ENCODE measurements around the gene ENOX1.

The ENOX1 gene

DNA sequence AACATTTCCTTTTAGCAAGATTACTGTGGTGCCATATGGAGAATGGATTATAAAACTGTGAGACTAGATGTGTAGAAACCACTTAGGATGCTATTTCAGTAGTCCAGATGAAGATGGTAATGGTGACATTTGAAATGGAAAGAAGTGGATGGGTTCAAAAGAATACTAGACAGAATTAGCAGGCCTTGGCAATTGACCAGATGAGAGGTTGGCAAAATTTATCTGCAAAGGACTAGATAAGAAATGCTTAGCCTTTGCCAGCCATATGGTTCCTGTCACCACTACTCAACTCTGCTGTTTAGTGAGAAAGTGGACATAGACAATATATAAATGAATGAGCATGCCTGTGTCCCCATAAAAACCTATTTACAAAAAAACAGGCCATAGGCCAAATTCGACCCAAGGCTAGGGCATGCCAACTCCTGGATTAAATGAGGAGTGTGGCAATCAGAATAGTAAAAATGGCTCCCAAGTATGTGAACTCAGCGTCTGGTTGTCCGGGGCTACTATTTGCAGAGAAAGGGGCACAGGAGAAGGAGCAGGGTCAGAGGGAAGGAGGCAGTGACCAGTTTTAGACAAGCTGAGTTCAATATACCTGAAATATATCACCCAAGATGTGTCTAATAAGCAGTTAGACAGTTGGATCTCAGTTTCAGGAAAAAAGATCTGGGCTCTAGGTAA, 98.4 kb downstream of the ENOX1 start:
- Histone ChIP-seq H3K9me3 (ENCODE audit: control insufficient read depth, insufficient read depth, low read depth, low read length) (no peaks in the 10 kb centered on the region), H3K4me3 (ENCODE audit: low read depth, low read length) (no peak overlapping the region), H3K27ac (ENCODE audit: extremely low read depth, low read depth, low read length) (no peak overlapping the region), H3K4me1 (ENCODE audit: control insufficient read depth, insufficient read depth, low read length) (no peaks in the 10 kb centered on the region), H3K36me3 (ENCODE audit: control insufficient read depth in 2 of 2, insufficient read depth in 1 of 2, low read length in 2 of 2) (no peaks in the 10 kb centered on the region)
- ChIA-PET CTCF (no interaction called here), POLR2A (no interaction called here)
- no peak for TF ChIP-seq HOXD13 (CRISPR knock-in tag; IDR thresholded peaks at IDR 0.05; ENCODE audit: borderline replicate concordance)
- TF ChIP-seq ZNF274 (IDR thresholded peaks at IDR 0.05; ENCODE audit: low read length), result no peak
- TF ChIP-seq ZNF274 (tag by site-specific recombination; IDR thresholded peaks at IDR 0.05; ENCODE audit: borderline replicate concordance), result no peak
- no peak for TF ChIP-seq ZSCAN23 (tag by site-specific recombination; IDR thresholded peaks at IDR 0.05)
- TF ChIP-seq ZNF114 (tag by site-specific recombination; IDR thresholded peaks at IDR 0.05), result no peak
- no peak for TF ChIP-seq ZBTB48 (tag by site-specific recombination; IDR thresholded peaks at IDR 0.05)
- no peak for TF ChIP-seq ZNF654 (tag by site-specific recombination; IDR thresholded peaks at IDR 0.05; ENCODE audit: low read depth)
- TF ChIP-seq, protein P1, sequence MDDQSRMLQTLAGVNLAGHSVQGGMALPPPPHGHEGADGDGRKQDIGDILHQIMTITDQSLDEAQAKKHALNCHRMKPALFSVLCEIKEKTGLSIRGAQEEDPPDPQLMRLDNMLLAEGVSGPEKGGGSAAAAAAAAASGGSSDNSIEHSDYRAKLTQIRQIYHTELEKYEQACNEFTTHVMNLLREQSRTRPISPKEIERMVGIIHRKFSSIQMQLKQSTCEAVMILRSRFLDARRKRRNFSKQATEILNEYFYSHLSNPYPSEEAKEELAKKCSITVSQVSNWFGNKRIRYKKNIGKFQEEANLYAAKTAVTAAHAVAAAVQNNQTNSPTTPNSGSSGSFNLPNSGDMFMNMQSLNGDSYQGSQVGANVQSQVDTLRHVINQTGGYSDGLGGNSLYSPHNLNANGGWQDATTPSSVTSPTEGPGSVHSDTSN (CRISPR knock-in tag; IDR thresholded peaks at IDR 0.05), result no peak
- TF ChIP-seq SP3 (tag by site-specific recombination; IDR thresholded peaks at IDR 0.05), result no peak
- no peak for TF ChIP-seq ZNF146 (tag by site-specific recombination; IDR thresholded peaks at IDR 0.05)
- no peak for TF ChIP-seq ZNF488 (tag by site-specific recombination; IDR thresholded peaks at IDR 0.05)

DNA sequence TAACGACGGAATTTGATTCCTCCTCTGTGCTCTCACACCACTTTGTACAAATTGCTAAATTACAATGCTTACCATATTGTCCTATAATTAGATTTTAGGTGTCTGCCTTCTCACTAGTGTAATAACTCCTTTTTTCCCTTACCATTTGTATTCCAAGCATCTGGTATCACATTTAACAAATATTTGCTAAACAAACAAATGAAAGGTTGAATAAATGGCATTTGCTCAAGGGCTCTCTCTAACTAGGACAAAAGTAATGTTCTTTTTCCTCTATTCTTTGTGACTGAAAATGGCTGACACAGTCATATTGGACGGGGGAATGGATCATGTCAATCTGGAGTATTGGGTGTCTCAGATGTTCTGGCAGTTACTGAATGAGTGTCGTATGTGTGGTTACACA, 99.7 kb downstream of the ENOX1 start:
- no peaks in the 10 kb centered on the region for H3K36me3 ChIP-seq (ENCODE audit: control insufficient read depth in 2 of 2, insufficient read depth in 1 of 2, low read length in 2 of 2)
- no peaks in the 10 kb centered on the region for H3K4me1 ChIP-seq (ENCODE audit: control insufficient read depth, insufficient read depth, low read length)
- no peaks in the 10 kb centered on the region for H3K9me3 ChIP-seq (ENCODE audit: control insufficient read depth, insufficient read depth, low read depth, low read length)
- H3K4me3 ChIP-seq (ENCODE audit: low read depth, low read length), result no peak overlapping the region
- POLR2A ChIA-PET, result no interaction called here
- H3K27ac ChIP-seq (ENCODE audit: extremely low read depth, low read depth, low read length), result no peak overlapping the region
- CTCF ChIA-PET, result no interaction called here
- TF ChIP-seq MEIS1 (CRISPR knock-in tag; IDR thresholded peaks at IDR 0.05; ENCODE audit: borderline replicate concordance), result no peak
- no peak for TF ChIP-seq ZNF529 (tag by site-specific recombination; IDR thresholded peaks at IDR 0.05; ENCODE audit: insufficient replicate concordance)
- no peak for TF ChIP-seq ZBTB20 (tag by site-specific recombination; IDR thresholded peaks at IDR 0.05)
- TF ChIP-seq SP3 (tag by site-specific recombination; IDR thresholded peaks at IDR 0.05), result no peak
- TF ChIP-seq, protein P2, sequence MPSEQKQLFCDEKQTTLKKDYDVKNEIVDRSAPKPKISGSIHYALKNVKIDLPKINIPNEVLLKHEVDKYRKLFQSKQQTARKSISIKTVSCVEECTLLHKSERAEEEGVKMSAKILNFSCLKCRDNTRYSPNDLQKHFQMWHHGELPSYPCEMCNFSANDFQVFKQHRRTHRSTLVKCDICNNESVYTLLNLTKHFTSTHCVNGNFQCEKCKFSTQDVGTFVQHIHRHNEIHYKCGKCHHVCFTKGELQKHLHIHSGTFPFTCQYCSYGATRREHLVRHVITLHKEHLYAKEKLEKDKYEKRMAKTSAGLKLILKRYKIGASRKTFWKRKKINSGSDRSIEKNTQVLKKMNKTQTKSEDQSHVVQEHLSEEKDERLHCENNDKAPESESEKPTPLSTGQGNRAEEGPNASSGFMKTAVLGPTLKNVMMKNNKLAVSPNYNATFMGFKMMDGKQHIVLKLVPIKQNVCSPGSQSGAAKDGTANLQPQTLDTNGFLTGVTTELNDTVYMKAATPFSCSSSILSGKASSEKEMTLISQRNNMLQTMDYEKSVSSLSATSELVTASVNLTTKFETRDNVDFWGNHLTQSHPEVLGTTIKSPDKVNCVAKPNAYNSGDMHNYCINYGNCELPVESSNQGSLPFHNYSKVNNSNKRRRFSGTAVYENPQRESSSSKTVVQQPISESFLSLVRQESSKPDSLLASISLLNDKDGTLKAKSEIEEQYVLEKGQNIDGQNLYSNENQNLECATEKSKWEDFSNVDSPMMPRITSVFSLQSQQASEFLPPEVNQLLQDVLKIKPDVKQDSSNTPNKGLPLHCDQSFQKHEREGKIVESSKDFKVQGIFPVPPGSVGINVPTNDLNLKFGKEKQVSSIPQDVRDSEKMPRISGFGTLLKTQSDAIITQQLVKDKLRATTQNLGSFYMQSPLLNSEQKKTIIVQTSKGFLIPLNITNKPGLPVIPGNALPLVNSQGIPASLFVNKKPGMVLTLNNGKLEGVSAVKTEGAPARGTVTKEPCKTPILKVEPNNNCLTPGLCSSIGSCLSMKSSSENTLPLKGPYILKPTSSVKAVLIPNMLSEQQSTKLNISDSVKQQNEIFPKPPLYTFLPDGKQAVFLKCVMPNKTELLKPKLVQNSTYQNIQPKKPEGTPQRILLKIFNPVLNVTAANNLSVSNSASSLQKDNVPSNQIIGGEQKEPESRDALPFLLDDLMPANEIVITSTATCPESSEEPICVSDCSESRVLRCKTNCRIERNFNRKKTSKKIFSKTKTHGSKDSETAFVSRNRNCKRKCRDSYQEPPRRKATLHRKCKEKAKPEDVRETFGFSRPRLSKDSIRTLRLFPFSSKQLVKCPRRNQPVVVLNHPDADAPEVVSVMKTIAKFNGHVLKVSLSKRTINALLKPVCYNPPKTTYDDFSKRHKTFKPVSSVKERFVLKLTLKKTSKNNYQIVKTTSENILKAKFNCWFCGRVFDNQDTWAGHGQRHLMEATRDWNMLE (tag by site-specific recombination; conservative IDR thresholded peaks at IDR 0.05; ENCODE audit: low read depth), result no peak
- TF ChIP-seq ZNF23 (tag by site-specific recombination; IDR thresholded peaks at IDR 0.05; ENCODE audit: borderline replicate concordance), result no peak
- no peak for TF ChIP-seq ZNF148 (tag by site-specific recombination; IDR thresholded peaks at IDR 0.05; ENCODE audit: borderline replicate concordance)
- TF ChIP-seq, protein P3, sequence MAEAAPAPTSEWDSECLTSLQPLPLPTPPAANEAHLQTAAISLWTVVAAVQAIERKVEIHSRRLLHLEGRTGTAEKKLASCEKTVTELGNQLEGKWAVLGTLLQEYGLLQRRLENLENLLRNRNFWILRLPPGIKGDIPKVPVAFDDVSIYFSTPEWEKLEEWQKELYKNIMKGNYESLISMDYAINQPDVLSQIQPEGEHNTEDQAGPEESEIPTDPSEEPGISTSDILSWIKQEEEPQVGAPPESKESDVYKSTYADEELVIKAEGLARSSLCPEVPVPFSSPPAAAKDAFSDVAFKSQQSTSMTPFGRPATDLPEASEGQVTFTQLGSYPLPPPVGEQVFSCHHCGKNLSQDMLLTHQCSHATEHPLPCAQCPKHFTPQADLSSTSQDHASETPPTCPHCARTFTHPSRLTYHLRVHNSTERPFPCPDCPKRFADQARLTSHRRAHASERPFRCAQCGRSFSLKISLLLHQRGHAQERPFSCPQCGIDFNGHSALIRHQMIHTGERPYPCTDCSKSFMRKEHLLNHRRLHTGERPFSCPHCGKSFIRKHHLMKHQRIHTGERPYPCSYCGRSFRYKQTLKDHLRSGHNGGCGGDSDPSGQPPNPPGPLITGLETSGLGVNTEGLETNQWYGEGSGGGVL (tag by site-specific recombination; IDR thresholded peaks at IDR 0.05), result no peak
- no peak for TF ChIP-seq PRDM1 (tag by site-specific recombination; IDR thresholded peaks at IDR 0.05)
- TF ChIP-seq ZNF596 (tag by site-specific recombination; IDR thresholded peaks at IDR 0.05), result no peak
- no peak for TF ChIP-seq ZNF174 (tag by site-specific recombination; IDR thresholded peaks at IDR 0.05)
- no peak for TF ChIP-seq ZBTB7A (tag by site-specific recombination; IDR thresholded peaks at IDR 0.05; ENCODE audit: low read depth)
- no peak for TF ChIP-seq ZNF473 (tag by site-specific recombination; IDR thresholded peaks at IDR 0.05)
- TF ChIP-seq GLIS1 (tag by site-specific recombination; IDR thresholded peaks at IDR 0.05), result no peak

All from HEK293 (cell line).